Skin epidermis (tissue), 12 donors: Measurements from ENCODE around the gene DYNLRB2.

ENCODE experiments used
- H3K27ac ChIP-seq, 21 experiments: fragments of 200-600 bp; sonication (generic) in 11 of 21; one replicate each; pipeline ENCODE4 v1.5.0; 2020; ENCODE audit warnings: mild to moderate bottlenecking in 3 of 21, inconsistent platforms in 2 of 21, moderate library complexity in 2 of 21
- H3K4me3 ChIP-seq, 7 experiments: fragments of 200-600 bp; sonication (generic) in 2 of 7; one replicate each; pipeline ENCODE4 v1.5.0; 2020; ENCODE audit warnings: inconsistent platforms in 2 of 7, mild to moderate bottlenecking in 2 of 7, moderate library complexity in 1 of 7

DYNLRB2 gene

DNA sequence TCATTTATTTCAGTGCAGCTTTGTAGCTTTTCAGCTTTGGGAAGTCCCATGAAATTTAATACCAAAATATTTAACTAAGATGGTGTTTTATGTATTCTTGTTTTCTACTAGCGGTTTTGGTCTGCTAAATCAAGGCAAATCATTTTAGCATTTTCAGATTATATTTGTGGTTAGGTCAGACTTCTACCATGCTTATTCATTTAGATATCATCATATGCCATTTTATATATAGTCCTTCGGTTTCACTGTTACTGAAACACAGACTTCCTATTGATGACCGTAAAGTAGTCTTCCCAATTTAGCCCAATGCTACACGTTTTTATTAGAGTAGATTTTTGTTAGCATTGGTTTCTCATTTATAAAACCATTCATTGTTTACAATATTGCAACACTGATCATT, 5.5 kb downstream of the DYNLRB2 start:
- Histone ChIP-seq H3K4me3 (no peak overlapping the region), H3K27ac (no peak overlapping the region)

- Histone ChIP-seq H3K27ac (no peak overlapping the region), H3K4me3 (no peak overlapping the region)
These were observed 6.4 kb downstream of the DYNLRB2 start for GRCh38 chr16:80547145-80547544.

DNA sequence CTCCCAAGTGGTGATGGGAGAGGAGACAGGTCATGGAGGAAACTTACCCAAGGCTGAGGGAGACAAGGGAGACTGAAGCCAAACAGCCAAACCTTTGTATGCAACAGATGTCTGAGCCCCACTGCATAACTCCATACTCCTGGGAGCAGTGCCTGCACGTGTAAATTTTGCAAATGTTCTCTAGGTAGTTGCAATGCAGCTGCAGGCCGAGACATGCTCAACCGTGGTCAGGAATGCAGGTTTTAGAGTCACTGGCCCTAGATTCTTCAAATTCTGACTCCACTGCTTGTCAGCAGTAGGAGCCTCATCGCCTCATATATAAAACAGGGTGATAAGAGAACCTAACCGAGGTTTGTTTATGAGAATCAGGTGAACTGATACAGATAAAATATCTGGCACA, 11.5 kb downstream of the DYNLRB2 start:
- no peak overlapping the region for H3K4me3 ChIP-seq

GRCh38 chr16:80554033-80554432, 13.2 kb downstream of the DYNLRB2 start:
- H3K27ac ChIP-seq, result no peak overlapping the region
- H3K4me3 ChIP-seq, result no peak overlapping the region

More for the DNA sequence above, 11.5 kb downstream of the DYNLRB2 start:
- H3K27ac ChIP-seq, result no peak overlapping the region

- H3K27ac ChIP-seq, result no peak overlapping the region
- no peak overlapping the region for H3K4me3 ChIP-seq
These were observed 15.7 kb downstream of the DYNLRB2 start for GRCh38 chr16:80556481-80556880.

DNA sequence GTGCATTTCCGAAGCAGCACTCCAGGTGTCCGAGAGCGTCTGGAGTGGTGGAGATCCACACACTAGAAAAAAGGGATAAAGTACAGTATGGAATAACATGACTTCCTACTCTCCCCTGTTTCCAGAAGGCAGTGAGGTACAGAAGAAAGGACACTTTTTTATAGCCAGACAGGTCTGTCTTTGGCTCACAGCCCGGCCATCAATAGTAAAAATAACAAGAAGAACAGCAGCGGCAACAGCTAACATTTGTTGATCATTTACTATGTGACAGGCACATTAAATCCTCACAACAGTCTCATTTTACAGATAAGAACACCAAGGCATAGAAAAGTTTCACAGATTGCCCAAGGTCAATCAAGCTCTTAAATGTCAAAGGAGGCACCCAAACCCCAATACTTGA, 16.2 kb downstream of the DYNLRB2 start:
- H3K4me3 ChIP-seq, result no peak overlapping the region
- H3K27ac ChIP-seq, result no peak overlapping the region

GRCh38 chr16:80559369-80559768, 18.6 kb downstream of the DYNLRB2 start:
- Histone ChIP-seq H3K27ac (peak overlapping the region in 1 of 21 experiments; percentile 7), H3K4me3 (no peak overlapping the region)

- Histone ChIP-seq H3K4me3 (no peak overlapping the region), H3K27ac (no peak overlapping the region)
These were observed 22.3 kb downstream of the DYNLRB2 start for GRCh38 chr16:80563066-80563465.

DNA sequence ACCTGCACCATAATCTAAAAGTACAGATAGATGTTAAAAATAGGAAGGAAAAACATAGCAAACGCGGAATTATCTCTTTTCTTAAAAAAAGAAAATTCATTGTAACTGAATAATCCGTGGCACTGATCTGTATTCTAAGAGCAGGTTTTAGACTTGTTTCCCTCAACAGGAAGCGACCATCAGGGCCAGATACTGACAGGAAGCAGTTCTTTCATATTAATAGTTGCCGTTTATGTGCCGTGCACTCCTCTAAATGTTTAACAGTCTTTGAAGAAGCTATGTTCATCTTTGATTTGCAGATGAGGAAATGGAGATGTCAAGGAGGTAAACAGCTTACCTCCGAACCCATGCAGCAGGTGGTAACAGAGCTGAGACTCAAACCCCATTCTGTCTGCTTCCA, 23.6 kb downstream of the DYNLRB2 start:
- peak overlapping the region in 2 of 21 experiments; percentile 23 to 52 for H3K27ac ChIP-seq
- no peak overlapping the region for H3K4me3 ChIP-seq

- H3K27ac ChIP-seq, result peak overlapping the region in 3 of 21 experiments; percentile 1 to 69 (median 9)
These were observed 28.8 kb downstream of the DYNLRB2 start for GRCh38 chr16:80569440-80570105.

DNA sequence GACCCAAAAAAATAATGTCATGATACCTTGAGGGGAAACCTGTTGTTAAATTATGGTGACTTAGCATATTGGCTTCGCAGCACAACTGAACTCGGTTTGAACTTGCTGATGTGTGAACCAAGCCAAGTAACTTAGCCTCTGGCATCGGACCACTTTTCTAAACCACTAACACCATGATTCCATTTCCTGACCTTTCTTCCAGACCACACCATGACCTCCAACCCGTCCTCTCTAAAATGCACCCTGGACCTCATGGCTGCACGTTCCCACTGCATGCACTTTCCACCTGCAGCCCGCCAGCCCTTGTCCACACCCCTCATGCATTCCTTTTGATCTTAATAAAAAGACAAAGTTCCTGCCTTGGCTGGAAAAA, 29.3 kb downstream of the DYNLRB2 start:
- no peak overlapping the region for H3K4me3 ChIP-seq
- no peak overlapping the region for H3K27ac ChIP-seq

More at GRCh38 chr16:80569440-80570105, 28.8 kb downstream of the DYNLRB2 start:
- H3K4me3 ChIP-seq, result no peak overlapping the region

DNA sequence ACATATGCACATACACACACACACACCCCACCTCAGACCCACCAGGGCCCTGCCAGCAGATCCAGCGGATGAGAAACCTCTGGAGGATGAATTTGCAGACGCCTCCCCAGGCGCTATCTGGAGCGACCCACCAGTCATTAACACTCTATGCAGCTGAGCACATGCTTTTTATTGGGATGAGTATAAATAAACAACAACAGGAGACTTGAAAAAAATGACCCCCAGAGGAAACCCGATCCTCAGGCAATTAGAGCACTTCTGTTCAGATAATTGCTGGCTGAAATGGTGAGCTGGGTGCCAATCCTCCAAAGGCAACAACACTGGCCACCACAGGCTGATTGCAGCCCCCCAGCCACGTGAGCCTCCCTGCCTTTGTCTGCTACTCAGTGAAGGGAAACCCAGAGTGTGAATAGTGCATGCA, 32.9 kb downstream of the DYNLRB2 start:
- Histone ChIP-seq H3K27ac (no peak overlapping the region), H3K4me3 (no peak overlapping the region)

GRCh38 chr16:80576343-80576912, 35.6 kb downstream of the DYNLRB2 start:
- H3K4me3 ChIP-seq, result no peak overlapping the region
- no peak overlapping the region for H3K27ac ChIP-seq

- no peak overlapping the region for H3K4me3 ChIP-seq
- no peak overlapping the region for H3K27ac ChIP-seq
These were observed 36.9 kb downstream of the DYNLRB2 start for GRCh38 chr16:80577485-80578280.

DNA sequence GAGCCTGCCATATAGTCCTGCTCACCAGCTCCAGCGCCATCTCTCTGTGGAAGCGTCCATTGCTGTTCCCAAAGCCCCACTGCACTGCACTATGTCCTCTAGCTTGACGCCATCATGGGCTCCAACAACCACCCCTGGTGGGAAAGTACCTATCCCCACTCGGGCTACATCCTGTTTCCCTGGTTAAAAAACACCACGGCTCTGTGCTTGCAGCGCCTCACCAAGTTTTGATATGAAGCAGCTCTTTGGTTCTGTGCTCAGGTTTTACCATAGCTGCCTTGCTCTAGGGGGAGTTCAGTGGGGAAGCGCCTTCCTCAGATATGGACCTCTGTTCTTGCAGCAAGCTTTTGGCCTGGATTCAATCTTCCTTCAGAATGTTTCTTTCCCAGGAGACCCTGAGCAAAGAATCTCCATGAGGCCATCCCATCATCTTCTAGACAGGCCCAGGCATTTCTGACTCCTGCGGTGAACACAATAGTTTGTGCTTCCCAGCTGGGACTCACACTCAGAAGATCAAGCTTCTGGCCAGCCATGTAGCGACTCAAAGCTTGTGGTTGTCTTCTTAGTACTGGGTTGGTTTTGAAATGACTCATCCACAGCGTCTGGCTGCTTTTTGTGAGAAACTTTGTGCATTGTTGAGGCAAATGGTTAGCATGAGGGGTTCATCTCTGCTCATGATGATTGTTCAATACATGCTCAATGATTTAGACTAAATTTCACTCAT, 39.5 kb downstream of the DYNLRB2 start:
- Histone ChIP-seq H3K4me3 (no peak overlapping the region), H3K27ac (peak overlapping the region in 5 of 21 experiments; percentile 59 to 76 (median 68))

DNA sequence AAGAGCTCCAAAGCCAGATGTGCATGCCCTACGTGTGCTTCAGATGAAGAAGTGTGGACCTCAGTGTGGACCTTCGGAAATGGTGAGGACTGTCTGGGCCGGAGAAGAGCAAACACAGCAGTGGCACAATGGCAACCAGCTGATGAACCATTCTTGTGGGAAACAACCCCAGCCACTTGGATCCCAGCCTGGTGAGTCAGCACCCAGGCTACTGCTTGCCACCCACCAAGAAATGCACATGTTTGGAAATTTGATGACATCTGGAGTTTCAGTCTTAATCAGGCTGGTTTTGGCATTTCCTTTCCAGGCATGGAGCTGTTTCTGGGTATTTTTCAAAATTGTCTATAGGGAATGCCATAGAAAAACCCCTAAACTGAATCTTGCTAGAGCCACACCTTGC, 42.7 kb downstream of the DYNLRB2 start:
- Histone ChIP-seq H3K4me3 (no peak overlapping the region), H3K27ac (no peak overlapping the region)

DNA sequence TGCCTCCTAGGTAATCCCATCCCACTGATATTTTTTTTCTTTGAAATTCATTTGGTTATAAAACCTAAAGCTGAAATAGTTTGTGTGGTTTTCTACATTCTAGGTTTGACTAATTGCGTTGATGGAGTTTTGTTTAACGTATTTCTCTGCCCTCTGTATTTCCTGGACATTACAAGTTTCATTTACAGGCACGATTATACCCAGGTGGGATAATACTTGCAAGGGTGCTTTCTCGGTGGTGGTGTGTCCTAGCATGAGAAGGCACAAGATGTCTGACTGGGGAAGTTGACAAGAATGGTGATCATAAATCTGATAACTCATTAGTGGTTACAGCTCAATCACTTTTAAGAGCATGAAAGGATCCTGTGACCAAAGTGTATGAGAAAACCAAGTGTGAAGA, 45.0 kb downstream of the DYNLRB2 start:
- Histone ChIP-seq H3K4me3 (no peak overlapping the region), H3K27ac (no peak overlapping the region)

- Histone ChIP-seq H3K4me3 (no peak overlapping the region), H3K27ac (no peak overlapping the region)
These were observed 45.7 kb downstream of the DYNLRB2 start for GRCh38 chr16:80586476-80586875.

GRCh38 chr16:80587071-80587470, 46.3 kb downstream of the DYNLRB2 start:
- Histone ChIP-seq H3K27ac (no peak overlapping the region), H3K4me3 (no peak overlapping the region)
